K562 (cell line): ENCODE data around the gene FGF22. TPM values are rescaled to one million over a fixed set of nuclear protein-coding genes. Genes with fewer than 3 reads are reported as not detected.

Source experiments
- FOXK1 ChIP-seq: sonication (generic); formaldehyde crosslinking; IDR thresholded peaks from 2 replicates; pipeline ENCODE4 v1.8.0; 2022; ENCODE audit warnings: missing genetic modification reagents, mild to moderate bottlenecking, borderline replicate concordance
- FOXK2 ChIP-seq, 2 experiments: fragments of 450-650 bp; IDR thresholded peaks in 1 of 2; conservative IDR thresholded peaks in 1 of 2; 2 replicates each; pipeline ENCODE4 v1.6.1; 2016; ENCODE audit warnings: low read depth in 2 of 2, mild to moderate bottlenecking in 1 of 2
- HOXB6 ChIP-seq: fragments of 250-450 bp; sonication (Bioruptor Pico); IDR thresholded peaks from 2 replicates; pipeline ENCODE4 v1.5.1; 2022; ENCODE audit warnings: mild to moderate bottlenecking, borderline replicate concordance
- MAFG ChIP-seq: fragments of 450-650 bp; conservative IDR thresholded peaks from 2 replicates; pipeline ENCODE4 v1.6.1; 2016; ENCODE audit warnings: missing genetic modification characterization, missing compliant biosample characterization
- MAZ ChIP-seq, 2 experiments: fragments of 450-650 bp in 1 of 2; sonication (generic) in 1 of 2; formaldehyde crosslinking; IDR thresholded peaks in 1 of 2; conservative IDR thresholded peaks in 1 of 2; 2 replicates each; pipeline versions ENCODE4 v1.4.0 to v1.5.0; 2020; ENCODE audit warnings: mild to moderate bottlenecking in 1 of 2, missing genetic modification reagents in 1 of 2
- NELFE ChIP-seq: IDR thresholded peaks from 2 replicates; pipeline ENCODE4 v1.6.1; 2011; ENCODE audit warnings: mild to moderate bottlenecking; ENCODE audit not compliant: insufficient read depth, insufficient read length
- PCBP1 ChIP-seq: fragments of 200-400 bp; formaldehyde crosslinking; IDR thresholded peaks from 2 replicates; pipeline ENCODE4 v1.6.1; 2018; ENCODE audit warnings: mild to moderate bottlenecking, low read depth, low read length; ENCODE audit not compliant: poor library complexity, severe bottlenecking
- SAP30 ChIP-seq: fragments of 200-600 bp; sonication (generic); IDR thresholded peaks from 2 replicates; pipeline ENCODE4 v1.6.1; 2012; ENCODE audit warnings: borderline replicate concordance, low read depth, mild to moderate bottlenecking, moderate library complexity, low read length, control low read depth, inconsistent platforms; ENCODE audit not compliant: insufficient read depth, poor library complexity, severe bottlenecking
- SRF ChIP-seq, 2 experiments: fragments of 250-450, 450-650 bp in 1 of 2; sonication (Bioruptor Pico) in 1 of 2; sonication (generic) in 1 of 2; formaldehyde crosslinking; IDR thresholded peaks; 2 replicates each; pipeline versions ENCODE4 v1.5.0 to v1.5.1; 2020 to 2022; ENCODE audit warnings: mild to moderate bottlenecking in 1 of 2, missing genetic modification reagents in 1 of 2
- TRIM24 ChIP-seq, 2 experiments: fragments of 450-650 bp; IDR thresholded peaks; 2 replicates each; pipeline ENCODE4 v1.6.1; 2016
- ZEB2 ChIP-seq: fragments of 450-650 bp; IDR thresholded peaks from 2 replicates; pipeline ENCODE4 v1.6.1; 2016
- ZNF197 ChIP-seq: fragments of 200-800 bp; sonication (Bioruptor generic); IDR thresholded peaks from 2 replicates; pipeline ENCODE4 v1.6.1; 2016; ENCODE audit warnings: low read depth, missing genetic modification characterization, missing compliant biosample characterization
- ZNF217 ChIP-seq: sonication (generic); formaldehyde crosslinking; IDR thresholded peaks from 2 replicates; pipeline ENCODE4 v1.8.0; 2022; ENCODE audit warnings: mild to moderate bottlenecking, missing genetic modification reagents
- ZNF436 ChIP-seq: fragments of 250-450, 450-650 bp; sonication (Bioruptor Pico); formaldehyde crosslinking; IDR thresholded peaks from 2 replicates; pipeline ENCODE4 v1.7.0; 2020; ENCODE audit warnings: mild to moderate bottlenecking
- ZNF57 ChIP-seq: fragments of 450-650 bp; formaldehyde crosslinking; IDR thresholded peaks from 2 replicates; pipeline ENCODE4 v1.4.0; 2020; ENCODE audit warnings: mild to moderate bottlenecking, moderate library complexity
- ZNF830 ChIP-seq: fragments of 250-450 bp; sonication (Bioruptor Pico); IDR thresholded peaks from 2 replicates; pipeline ENCODE4 v1.5.0; 2021; ENCODE audit warnings: mild to moderate bottlenecking
- polyA plus RNA-seq, 8 experiments: library from polyadenylated mRNA; depleted of rRNA in 4 of 8; stranded (reverse) in 5 of 8; unstranded in 3 of 8; fragments of >200 nt; fragmentation: Nextera tagmentation in 2 of 8; fragmentation: Illumina TruSeq in 1 of 8; extraction: Ambion mirVana in 2 of 8; extraction: Trizol in 1 of 8; gene quantifications; 2 replicates each; pipeline versions ENCODE4 v1.2.1 to v1.2.3, GENCODE V29; 2011 to 2014; ENCODE audit warnings: inconsistent platforms in 1 of 8, missing spikeins in 1 of 8
- total RNA-seq, 7 experiments: library from RNA; depleted of rRNA in 6 of 7; stranded (reverse); fragments of >200 nt in 6 of 7; fragmentation: Illumina TruSeq in 2 of 7; extraction: Trizol in 2 of 7; gene quantifications; 2 replicates each; pipeline versions ENCODE4 v1.2.1 to v1.2.3, GENCODE V29; 2011 to 2021; ENCODE audit warnings: low replicate concordance in 1 of 7
- TF ChIP-seq, protein P1 (sequence below): fragments of 250-450 bp; sonication (Bioruptor Pico); IDR thresholded peaks from 2 replicates; pipeline ENCODE4 v1.4.0; 2020; ENCODE audit warnings: mild to moderate bottlenecking, moderate library complexity
- TF ChIP-seq, protein P2 (sequence below): fragments of 450-650 bp; IDR thresholded peaks from 2 replicates; pipeline ENCODE4 v1.6.1; 2017; ENCODE audit warnings: antibody characterized with exemption
- TF ChIP-seq, protein P3 (sequence below): sonication (generic); formaldehyde crosslinking; IDR thresholded peaks from 2 replicates; pipeline ENCODE4 v1.8.0; 2022; ENCODE audit warnings: mild to moderate bottlenecking, missing genetic modification reagents
- TF ChIP-seq, protein P4 (sequence below), 2 experiments: fragments of 200-800 bp in 1 of 2; sonication (Bioruptor generic) in 1 of 2; sonication (generic) in 1 of 2; formaldehyde crosslinking in 1 of 2; IDR thresholded peaks in 1 of 2; conservative IDR thresholded peaks in 1 of 2; 2 replicates each; pipeline versions ENCODE4 v1.5.0 to v1.6.1; 2016 to 2020; ENCODE audit warnings: missing compliant biosample characterization in 1 of 2, missing genetic modification characterization in 1 of 2, missing genetic modification reagents in 1 of 2

Gene FGF22
- total and polyA plus RNA-seq, 9 of the 15 experiments (the other 6 are each of a cell fraction or from before 2014, with no cell fraction given) = 0.14 to 2.2 (median 0.86) TPM; not detected in 4

DNA sequence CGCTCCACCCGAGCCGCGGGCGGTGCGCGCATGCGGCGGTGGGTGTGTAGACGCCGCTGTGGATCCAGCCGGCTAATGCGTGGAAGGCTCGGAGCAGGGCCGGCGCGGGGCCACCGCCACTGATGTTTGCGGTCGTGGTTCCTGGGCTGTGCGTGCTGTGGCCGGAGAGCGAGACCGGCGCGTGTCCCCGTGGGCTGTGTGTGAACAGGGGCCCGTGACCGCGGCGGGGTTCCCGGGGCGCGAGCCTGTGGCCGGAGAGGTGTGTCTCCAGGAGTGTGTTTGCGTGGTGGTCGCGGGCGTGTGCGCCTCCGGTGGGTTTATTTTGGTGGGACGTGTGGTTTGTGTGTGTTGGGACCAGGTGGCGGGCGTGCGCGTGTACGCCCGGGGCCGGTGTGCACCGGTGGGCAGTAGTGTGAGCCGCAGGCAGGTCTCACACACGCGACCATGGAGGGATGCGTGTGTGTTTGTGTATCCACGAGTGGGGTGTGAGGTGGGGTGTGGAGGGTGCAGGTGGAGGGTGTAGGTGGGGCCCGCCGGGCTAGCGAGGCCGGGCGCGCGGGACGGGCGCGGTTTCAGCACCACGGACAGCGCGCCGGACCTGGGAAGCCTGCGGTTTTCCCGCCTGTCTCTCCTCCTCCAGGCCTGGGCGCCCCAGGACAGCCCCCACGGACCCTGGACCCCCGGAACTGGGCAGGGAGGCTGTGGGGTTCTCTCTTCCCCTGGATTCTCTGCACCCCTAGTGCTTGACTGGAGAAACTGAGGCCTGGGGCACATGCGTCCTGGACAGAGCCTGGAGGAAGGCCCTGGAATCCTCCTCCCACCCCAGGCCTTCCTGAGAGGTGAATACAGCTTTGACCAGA lies 48.4 kb upstream of the FGF22 start (continued):
- TF ChIP-seq FOXK2 (conservative IDR thresholded peaks at IDR 0.05 in 1 of 2, IDR thresholded peaks at IDR 0.05 in 1 of 2; ENCODE audit: low read depth in 2 of 2) (no peak), TRIM24 (IDR thresholded peaks at IDR 0.05) (0 out of 4 replicates have a peak, but pooled peaks of 1 of the 2 experiments have one; percentile 16), NELFE (no peak), MAFG (tag) (no peak), ZNF830 (CRISPR knock-in tag) (no peak), ZNF57 (no peak), ZNF436 (CRISPR knock-in tag) (no peak), ZEB2 (no peak), PCBP1 (peak; percentile 16), ZNF197 (CRISPR knock-in tag) (no peak), HOXB6 (CRISPR knock-in tag) (no peak), FOXK1 (CRISPR knock-in tag) (no peak), SAP30 (peak; percentile 60), SRF (CRISPR knock-in tag; IDR thresholded peaks at IDR 0.05) (no peak), MAZ (CRISPR knock-in tag; conservative IDR thresholded peaks at IDR 0.05 in 1 of 2, IDR thresholded peaks at IDR 0.05 in 1 of 2) (peak; percentile 22 to 49; a peak in 1 of 4 replicates), ZNF217 (CRISPR knock-in tag) (no peak)
- TF ChIP-seq, protein P1, sequence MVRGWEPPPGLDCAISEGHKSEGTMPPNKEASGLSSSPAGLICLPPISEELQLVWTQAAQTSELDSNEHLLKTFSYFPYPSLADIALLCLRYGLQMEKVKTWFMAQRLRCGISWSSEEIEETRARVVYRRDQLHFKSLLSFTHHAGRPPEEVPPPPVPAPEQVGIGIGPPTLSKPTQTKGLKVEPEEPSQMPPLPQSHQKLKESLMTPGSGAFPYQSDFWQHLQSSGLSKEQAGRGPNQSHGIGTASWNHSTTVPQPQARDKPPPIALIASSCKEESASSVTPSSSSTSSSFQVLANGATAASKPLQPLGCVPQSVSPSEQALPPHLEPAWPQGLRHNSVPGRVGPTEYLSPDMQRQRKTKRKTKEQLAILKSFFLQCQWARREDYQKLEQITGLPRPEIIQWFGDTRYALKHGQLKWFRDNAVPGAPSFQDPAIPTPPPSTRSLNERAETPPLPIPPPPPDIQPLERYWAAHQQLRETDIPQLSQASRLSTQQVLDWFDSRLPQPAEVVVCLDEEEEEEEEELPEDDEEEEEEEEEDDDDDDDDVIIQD = no peak
- TF ChIP-seq, protein P2, sequence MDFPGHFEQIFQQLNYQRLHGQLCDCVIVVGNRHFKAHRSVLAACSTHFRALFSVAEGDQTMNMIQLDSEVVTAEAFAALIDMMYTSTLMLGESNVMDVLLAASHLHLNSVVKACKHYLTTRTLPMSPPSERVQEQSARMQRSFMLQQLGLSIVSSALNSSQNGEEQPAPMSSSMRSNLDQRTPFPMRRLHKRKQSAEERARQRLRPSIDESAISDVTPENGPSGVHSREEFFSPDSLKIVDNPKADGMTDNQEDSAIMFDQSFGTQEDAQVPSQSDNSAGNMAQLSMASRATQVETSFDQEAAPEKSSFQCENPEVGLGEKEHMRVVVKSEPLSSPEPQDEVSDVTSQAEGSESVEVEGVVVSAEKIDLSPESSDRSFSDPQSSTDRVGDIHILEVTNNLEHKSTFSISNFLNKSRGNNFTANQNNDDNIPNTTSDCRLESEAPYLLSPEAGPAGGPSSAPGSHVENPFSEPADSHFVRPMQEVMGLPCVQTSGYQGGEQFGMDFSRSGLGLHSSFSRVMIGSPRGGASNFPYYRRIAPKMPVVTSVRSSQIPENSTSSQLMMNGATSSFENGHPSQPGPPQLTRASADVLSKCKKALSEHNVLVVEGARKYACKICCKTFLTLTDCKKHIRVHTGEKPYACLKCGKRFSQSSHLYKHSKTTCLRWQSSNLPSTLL = no peak
- TF ChIP-seq, protein P3, sequence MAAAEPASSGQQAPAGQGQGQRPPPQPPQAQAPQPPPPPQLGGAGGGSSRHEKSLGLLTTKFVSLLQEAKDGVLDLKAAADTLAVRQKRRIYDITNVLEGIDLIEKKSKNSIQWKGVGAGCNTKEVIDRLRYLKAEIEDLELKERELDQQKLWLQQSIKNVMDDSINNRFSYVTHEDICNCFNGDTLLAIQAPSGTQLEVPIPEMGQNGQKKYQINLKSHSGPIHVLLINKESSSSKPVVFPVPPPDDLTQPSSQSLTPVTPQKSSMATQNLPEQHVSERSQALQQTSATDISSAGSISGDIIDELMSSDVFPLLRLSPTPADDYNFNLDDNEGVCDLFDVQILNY = 0 out of 2 replicates have a peak, but pooled peaks have one; percentile 54
- TF ChIP-seq, protein P4, sequence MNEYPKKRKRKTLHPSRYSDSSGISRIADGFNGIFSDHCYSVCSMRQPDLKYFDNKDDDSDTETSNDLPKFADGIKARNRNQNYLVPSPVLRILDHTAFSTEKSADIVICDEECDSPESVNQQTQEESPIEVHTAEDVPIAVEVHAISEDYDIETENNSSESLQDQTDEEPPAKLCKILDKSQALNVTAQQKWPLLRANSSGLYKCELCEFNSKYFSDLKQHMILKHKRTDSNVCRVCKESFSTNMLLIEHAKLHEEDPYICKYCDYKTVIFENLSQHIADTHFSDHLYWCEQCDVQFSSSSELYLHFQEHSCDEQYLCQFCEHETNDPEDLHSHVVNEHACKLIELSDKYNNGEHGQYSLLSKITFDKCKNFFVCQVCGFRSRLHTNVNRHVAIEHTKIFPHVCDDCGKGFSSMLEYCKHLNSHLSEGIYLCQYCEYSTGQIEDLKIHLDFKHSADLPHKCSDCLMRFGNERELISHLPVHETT (CRISPR knock-in tag; conservative IDR thresholded peaks at IDR 0.05 in 1 of 2, IDR thresholded peaks at IDR 0.05 in 1 of 2) = 0 out of 4 replicates have a peak, but pooled peaks of 1 of the 2 experiments have one; percentile 36
